GM18867 (cell line): ENCODE results near the gene TEAD1.
"Not testable (repeated sequence)": the region's sequence is repeated elsewhere in the genome, so short reads cannot be mapped to it uniquely, and the experiment has no call there.

Experiments
- ATAC-seq: cut with Tn5 transposase; IDR thresholded peaks from one replicate; pipeline ENCODE4 v1.9.1; 2021; ENCODE audit warnings: mild to moderate bottlenecking, moderate library complexity; ENCODE audit not compliant: unreplicated experiment

TEAD1 gene

GRCh38 chr11:12733091-12733490 is 58.9 kb downstream of the TEAD1 start:
- ATAC-seq: no peak

GRCh38 chr11:12734625-12735024 is 60.4 kb downstream of the TEAD1 start:
- no peak for ATAC-seq

- ATAC-seq: no peak
These were observed 61.0 kb downstream of the TEAD1 start for GRCh38 chr11:12735262-12735661.

- no peak for ATAC-seq
These were observed 62.8 kb downstream of the TEAD1 start for GRCh38 chr11:12737024-12737423.

GRCh38 chr11:12741671-12742216 is 67.5 kb downstream of the TEAD1 start:
- no peak for ATAC-seq

GRCh38 chr11:12743834-12744449 is 69.7 kb downstream of the TEAD1 start:
- ATAC-seq: no peak

- ATAC-seq: no peak
These were observed 70.7 kb downstream of the TEAD1 start for GRCh38 chr11:12744826-12745502.

- no peak for ATAC-seq
These were observed 71.6 kb downstream of the TEAD1 start for GRCh38 chr11:12745787-12746186.

- no peak for ATAC-seq
These were observed 72.4 kb downstream of the TEAD1 start for GRCh38 chr11:12746593-12747097.

GRCh38 chr11:12748561-12748960 is 74.3 kb downstream of the TEAD1 start:
- no peak for ATAC-seq

GRCh38 chr11:12749442-12749841 is 75.2 kb downstream of the TEAD1 start:
- ATAC-seq: no peak

GRCh38 chr11:12750181-12750580 is 76.0 kb downstream of the TEAD1 start:
- no peak for ATAC-seq

- no peak for ATAC-seq
These were observed 78.8 kb downstream of the TEAD1 start for GRCh38 chr11:12752868-12753524.

GRCh38 chr11:12754021-12754420 is 79.8 kb downstream of the TEAD1 start:
- ATAC-seq: no peak

GRCh38 chr11:12754582-12755234 is 80.5 kb downstream of the TEAD1 start:
- ATAC-seq: no peak

- no peak for ATAC-seq
These were observed 81.6 kb downstream of the TEAD1 start for GRCh38 chr11:12755510-12756453.

- no peak for ATAC-seq
These were observed 82.2 kb downstream of the TEAD1 start for GRCh38 chr11:12756454-12756806.

GRCh38 chr11:12756867-12757266 is 82.6 kb downstream of the TEAD1 start:
- ATAC-seq: no peak

GRCh38 chr11:12757416-12757815 is 83.2 kb downstream of the TEAD1 start:
- ATAC-seq: no peak

GRCh38 chr11:12758117-12758516 is 83.9 kb downstream of the TEAD1 start:
- ATAC-seq: not testable (repeated sequence)
